Muscle of leg (tissue), 11 donors: ENCODE measurements around the gene ELAVL4. TPM values are rescaled to one million over a fixed set of nuclear protein-coding genes. Genes with fewer than 3 reads are reported as not detected.

Experiments
- DNase-seq: peaks from one replicate; pipeline ENCODE4 v3.0.0; 2013
- H3K27ac ChIP-seq: one replicate; pipeline ENCODE4 v1.5.1; 2013; ENCODE audit warnings: mild to moderate bottlenecking, low read length, control low read depth
- H3K27me3 ChIP-seq: one replicate; pipeline ENCODE4 v1.6.1; 2013; ENCODE audit warnings: low read length; ENCODE audit not compliant: control insufficient read depth, insufficient read depth
- H3K36me3 ChIP-seq: one replicate; pipeline ENCODE4 v1.6.1; 2013; ENCODE audit warnings: low read length; ENCODE audit not compliant: control insufficient read depth, insufficient read depth
- H3K4me1 ChIP-seq: one replicate; pipeline ENCODE4 v1.6.1; 2013; ENCODE audit warnings: low read length; ENCODE audit not compliant: control insufficient read depth, insufficient read depth
- H3K4me3 ChIP-seq: one replicate; pipeline ENCODE4 v1.5.1; 2013; ENCODE audit warnings: low read length, control low read depth
- H3K9me3 ChIP-seq: replicated peaks from 2 replicates; pipeline ENCODE4 v1.6.1; 2013; ENCODE audit warnings: low read depth, low read length; ENCODE audit not compliant: control insufficient read depth
- WGBS: methylation state at CpG from one replicate; pipeline ENCODE4 v1.1.5; 2013; ENCODE audit warnings: missing lambda C conversion rate; ENCODE audit not compliant: insufficient coverage; 5-methylcytosine and 5-hydroxymethylcytosine counted together
- polyA plus RNA-seq, 8 donors: library from polyadenylated mRNA; unstranded; fragments of 120-200 nt; gene quantifications; one replicate each; pipeline versions ENCODE4 v1.2.1 to v1.2.3, GENCODE V29; 2013; ENCODE audit warnings: inconsistent platforms in 1 of 8, low replicate concordance in 1 of 8; ENCODE audit not compliant: insufficient read length in 8 of 8, insufficient read depth in 1 of 8
- total RNA-seq: library from RNA; stranded (reverse); fragments of 120-200 nt; gene quantifications from one replicate; pipeline ENCODE4 v1.2.4, GENCODE V29; 2013

The ELAVL4 gene
- total and polyA plus RNA-seq, 9 donors: 0.07 to 0.91 (median 0.19) TPM

- no peaks in the 10 kb centered on the region for H3K36me3 ChIP-seq
- H3K4me1 ChIP-seq: no peaks in the 10 kb centered on the region
- no peak overlapping the region for H3K4me3 ChIP-seq
- H3K27me3 ChIP-seq: no peaks in the 10 kb centered on the region
- H3K27ac ChIP-seq: no peak overlapping the region
- no peak for DNase-seq
- 89% methylated on average over 6 of the region's 6 CpGs for WGBS
- no peaks in the 10 kb centered on the region for H3K9me3 ChIP-seq
These were observed 128.3 kb downstream of the ELAVL4 start for GRCh38 chr1:50237056-50237455.

GRCh38 chr1:50243939-50244338, 135.2 kb downstream of the ELAVL4 start:
- H3K9me3 ChIP-seq: no peaks in the 10 kb centered on the region
- no peaks in the 10 kb centered on the region for H3K4me1 ChIP-seq
- DNase-seq: no peak
- no peaks in the 10 kb centered on the region for H3K36me3 ChIP-seq
- H3K27ac ChIP-seq: no peak overlapping the region
- no peaks in the 10 kb centered on the region for H3K27me3 ChIP-seq
- no peak overlapping the region for H3K4me3 ChIP-seq
- 27% methylated on average over 4 of the region's 5 CpGs for WGBS

GRCh38 chr1:50246869-50247268, 138.1 kb downstream of the ELAVL4 start:
- Histone ChIP-seq H3K36me3 (no peaks in the 10 kb centered on the region), H3K4me1 (no peaks in the 10 kb centered on the region), H3K4me3 (no peak overlapping the region), H3K9me3 (no peaks in the 10 kb centered on the region), H3K27me3 (no peaks in the 10 kb centered on the region), H3K27ac (no peak overlapping the region)
- WGBS: no CpG with 5 or more reads among the region's 1 CpG
- no peak for DNase-seq

- Histone ChIP-seq H3K9me3 (no peaks in the 10 kb centered on the region), H3K27ac (no peak overlapping the region), H3K4me1 (no peaks in the 10 kb centered on the region), H3K36me3 (no peaks in the 10 kb centered on the region), H3K4me3 (no peak overlapping the region), H3K27me3 (no peaks in the 10 kb centered on the region)
- no peak for DNase-seq
- 0% methylated on average over 12 of the region's 13 CpGs for WGBS
These were observed 143.0 kb downstream of the ELAVL4 start for GRCh38 chr1:50251702-50252101.

- 58% methylated on average over 2 of the region's 2 CpGs for WGBS
- Histone ChIP-seq H3K4me3 (no peak overlapping the region), H3K27me3 (no peaks in the 10 kb centered on the region), H3K27ac (no peak overlapping the region), H3K4me1 (no peaks in the 10 kb centered on the region), H3K36me3 (no peaks in the 10 kb centered on the region), H3K9me3 (no peaks in the 10 kb centered on the region)
- DNase-seq: no peak
These were observed 143.5 kb downstream of the ELAVL4 start for GRCh38 chr1:50252196-50252595.

Other genes with a start within 250 kb of the ELAVL4 start
- 0.13 TPM for gene AGBL4, start 85.0 kb upstream of the ELAVL4 start, total RNA-seq
- gene AGBL4, start 85.0 kb upstream of the ELAVL4 start, polyA plus RNA-seq: under 1 TPM; 0.05 to 0.50 (median 0.19) TPM